Endodermal cell (in vitro differentiated cells): Measurements from ENCODE around the gene SRGAP2. TPM values are rescaled to one million over a fixed set of nuclear protein-coding genes. Genes with fewer than 3 reads are reported as not detected.
"Not testable (repeated sequence)": the region's sequence is repeated elsewhere in the genome, so short reads cannot be mapped to it uniquely, and the experiment has no call there.

Experiments
- DNase-seq: peaks from one replicate; pipeline ENCODE4 v3.0.0-alpha.2; 2017
- H3K27ac ChIP-seq: 2 replicates; pipeline ENCODE4 v1.5.1; 2013; ENCODE audit warnings: mild to moderate bottlenecking, low read depth, low read length, moderate library complexity
- H3K27me3 ChIP-seq: 2 replicates; pipeline ENCODE4 v1.6.1; 2013; ENCODE audit warnings: mild to moderate bottlenecking, low read length, moderate library complexity; ENCODE audit not compliant: insufficient read depth, control insufficient read depth, poor library complexity, severe bottlenecking
- H3K36me3 ChIP-seq: 2 replicates; pipeline ENCODE4 v1.7.0; 2013; ENCODE audit warnings: mild to moderate bottlenecking, low read length, moderate library complexity; ENCODE audit not compliant: control insufficient read depth, insufficient read depth
- H3K4me1 ChIP-seq: one replicate; pipeline ENCODE4 v1.7.0; 2013; ENCODE audit warnings: low read length; ENCODE audit not compliant: control insufficient read depth, insufficient read depth
- H3K4me3 ChIP-seq: 2 replicates; pipeline ENCODE4 v1.5.1; 2013; ENCODE audit warnings: mild to moderate bottlenecking, low read length, moderate library complexity
- H3K9ac ChIP-seq: 2 replicates; pipeline ENCODE4 v1.6.1; 2013; ENCODE audit warnings: mild to moderate bottlenecking, low read length, moderate library complexity; ENCODE audit not compliant: poor library complexity, severe bottlenecking; ENCODE audit errors: extremely low read depth
- H3K9me3 ChIP-seq: 2 replicates; pipeline ENCODE4 v1.6.1; 2013; ENCODE audit warnings: mild to moderate bottlenecking, low read length, moderate library complexity; ENCODE audit not compliant: control insufficient read depth
- H3K27ac Mint-ChIP-seq: 2 replicates; pipeline ENCODE4 v1.8.0; 2020; ENCODE audit warnings: mixed read lengths
- H3K27me3 Mint-ChIP-seq: 2 replicates; pipeline ENCODE4 v1.8.0; 2021; ENCODE audit warnings: mild to moderate bottlenecking, mixed read lengths; ENCODE audit not compliant: insufficient read depth
- H3K36me3 Mint-ChIP-seq: 2 replicates; pipeline ENCODE4 v1.8.0; 2020; ENCODE audit warnings: low read depth, mixed read lengths
- H3K4me1 Mint-ChIP-seq: 2 replicates; pipeline ENCODE4 v1.8.0; 2020; ENCODE audit warnings: mixed read lengths
- H3K4me3 Mint-ChIP-seq: 2 replicates; pipeline ENCODE4 v1.8.0; 2020; ENCODE audit warnings: mild to moderate bottlenecking, moderate library complexity, mixed read lengths
- H3K9me3 Mint-ChIP-seq: 2 replicates; pipeline ENCODE4 v1.8.0; 2020; ENCODE audit warnings: mild to moderate bottlenecking, mixed read lengths
- WGBS, 2 experiments: methylation state at CpG; one replicate each; pipeline versions ENCODE4 v1.1.5 to v1.1.7; 2013; ENCODE audit warnings: missing lambda C conversion rate in 2 of 2, mixed read lengths in 1 of 2; ENCODE audit not compliant: insufficient coverage in 1 of 2, insufficient read length in 1 of 2; 5-methylcytosine and 5-hydroxymethylcytosine counted together
- total RNA-seq, 2 donors: library from RNA; stranded (reverse); fragmentation: NEBNext Ultra II Directional in 1 of 2; extraction: Animal tissue kit (Norgen Biotek cat#: 25700) in 1 of 2; gene quantifications; 2 replicates in 1 of 2; 3 replicates in 1 of 2; pipeline ENCODE4 v1.2.1, GENCODE V29; 2021

SRGAP2 gene
- total RNA-seq, 2 donors from 2014 or later = 112 to 131 TPM

DNA sequence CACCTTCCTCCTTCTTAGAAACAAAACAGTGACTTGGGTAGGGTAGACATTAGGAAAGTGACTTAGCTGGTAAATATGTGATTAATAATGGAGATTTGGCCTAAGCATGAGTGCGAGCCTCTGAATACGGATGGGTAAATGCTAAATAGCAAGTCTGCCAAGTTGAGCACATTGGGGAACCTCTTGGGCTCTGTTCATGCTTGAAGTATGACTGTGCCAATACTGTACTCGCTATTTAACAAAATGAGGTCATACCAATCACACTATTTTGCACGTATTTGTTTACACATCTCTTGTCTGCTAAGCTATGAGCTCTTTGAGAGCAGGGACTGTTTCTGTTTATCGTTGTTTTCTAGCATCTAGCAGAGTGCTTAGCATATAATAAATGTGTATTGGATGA lies 23.5 kb downstream of the SRGAP2 start:
- DNase-seq, H3K4me3 ChIP-seq, H3K4me1 ChIP-seq, H3K9ac ChIP-seq, H3K27ac ChIP-seq, H3K27me3 Mint-ChIP-seq, H3K4me1 Mint-ChIP-seq, H3K36me3 ChIP-seq, H3K27ac Mint-ChIP-seq, H3K27me3 ChIP-seq, H3K4me3 Mint-ChIP-seq, H3K9me3 ChIP-seq, H3K9me3 Mint-ChIP-seq, H3K36me3 Mint-ChIP-seq: not testable (repeated sequence)
- 95% methylated on average over 2 of the region's 5 CpGs; no CpG with 5 or more reads in 1 of the 2 experiments for WGBS, 2 experiments

DNA sequence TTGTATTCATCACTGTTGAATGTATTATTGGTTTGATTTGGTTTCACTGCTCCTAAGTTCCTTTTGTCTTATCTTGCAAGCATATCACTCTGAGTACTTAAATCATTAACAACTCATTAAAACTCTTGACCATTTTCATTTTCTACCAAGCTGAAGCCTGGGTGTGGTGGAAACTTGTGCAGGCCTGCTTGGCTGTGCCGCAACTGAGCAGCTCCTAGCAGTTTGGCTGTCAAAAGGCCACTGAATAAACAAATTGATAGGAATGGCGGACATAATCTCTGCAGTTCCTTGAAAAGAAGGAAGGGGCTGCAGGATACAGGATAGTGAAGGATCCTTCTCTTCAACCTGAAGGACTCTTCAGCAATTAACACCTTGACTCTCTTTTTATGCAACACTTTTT lies 25.9 kb downstream of the SRGAP2 start:
- not testable (repeated sequence) for H3K27ac Mint-ChIP-seq, H3K9me3 Mint-ChIP-seq, H3K36me3 Mint-ChIP-seq

DNA sequence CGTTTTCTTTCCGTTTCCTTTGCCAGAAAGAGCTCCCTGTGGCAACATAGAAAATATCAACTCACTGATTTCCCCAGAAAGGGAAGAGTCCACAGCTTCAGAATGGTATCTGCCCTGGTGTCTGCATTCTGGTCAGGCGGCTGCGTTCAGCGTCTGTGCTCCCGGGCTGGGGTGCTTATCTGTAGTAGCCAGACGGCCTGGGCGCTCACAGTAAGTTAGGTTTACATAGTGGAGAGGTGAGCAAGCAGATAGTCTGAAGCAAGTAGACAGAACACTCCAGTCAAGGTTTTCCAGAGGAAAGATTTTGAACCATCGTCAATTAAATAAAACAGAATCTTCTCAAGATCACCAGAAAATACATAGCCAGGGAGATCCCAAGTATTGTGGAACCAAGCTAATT lies 28.6 kb downstream of the SRGAP2 start:
- H3K27ac Mint-ChIP-seq, H3K27me3 ChIP-seq, H3K36me3 Mint-ChIP-seq, H3K9me3 ChIP-seq, H3K4me1 ChIP-seq, DNase-seq, H3K4me3 Mint-ChIP-seq, H3K36me3 ChIP-seq, H3K9ac ChIP-seq, H3K27me3 Mint-ChIP-seq, H3K27ac ChIP-seq, H3K9me3 Mint-ChIP-seq, H3K4me1 Mint-ChIP-seq, H3K4me3 ChIP-seq: not testable (repeated sequence)
- WGBS, 2 experiments = 98% methylated on average over 6 of the region's 9 CpGs; no CpG with 5 or more reads in 1 of the 2 experiments

More for the DNA sequence above, 25.9 kb downstream of the SRGAP2 start:
- H3K9ac ChIP-seq, H3K4me3 Mint-ChIP-seq, H3K36me3 ChIP-seq, H3K4me1 ChIP-seq, H3K4me3 ChIP-seq, H3K4me1 Mint-ChIP-seq, H3K9me3 ChIP-seq, DNase-seq, H3K27me3 Mint-ChIP-seq, H3K27me3 ChIP-seq, H3K27ac ChIP-seq: not testable (repeated sequence)
- WGBS, 2 experiments = no CpG with 5 or more reads among the region's 2 CpGs

DNA sequence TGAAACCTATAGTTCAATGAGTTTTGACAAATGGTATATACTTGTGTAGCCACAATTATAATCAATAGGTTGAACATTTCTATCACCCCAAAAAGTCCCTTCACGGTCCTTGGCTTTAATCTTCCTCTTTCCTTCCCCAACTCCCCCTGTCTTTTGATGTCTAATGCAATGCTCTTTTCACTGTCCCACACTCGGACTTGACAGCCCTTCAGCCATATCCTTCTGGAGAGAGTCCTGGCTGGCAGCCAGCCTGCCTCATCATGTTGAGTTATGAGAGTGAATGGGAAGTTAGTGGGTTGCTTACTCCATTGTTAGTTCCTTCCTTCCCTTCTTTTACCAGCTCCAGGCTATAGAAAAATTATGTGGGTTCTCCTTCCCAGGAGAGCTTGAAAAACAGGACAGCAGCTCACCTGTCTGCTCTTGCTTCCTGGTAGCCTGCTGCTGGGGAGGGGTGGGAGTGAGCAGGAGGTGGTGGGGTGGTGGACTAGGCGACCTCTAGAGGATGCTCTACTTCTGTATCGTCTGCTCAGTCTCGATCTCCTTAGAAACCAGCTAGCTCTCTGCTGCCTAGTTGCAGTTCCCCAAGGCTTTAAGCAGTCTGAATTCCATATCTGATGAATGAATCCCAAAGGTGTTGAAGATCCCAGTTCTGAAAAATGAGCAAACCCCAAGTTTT lies 29.8 kb downstream of the SRGAP2 start:
- not testable (repeated sequence) for H3K4me3 Mint-ChIP-seq, H3K4me3 ChIP-seq, H3K27ac ChIP-seq, DNase-seq, H3K9ac ChIP-seq, H3K27ac Mint-ChIP-seq, H3K9me3 Mint-ChIP-seq, H3K4me1 ChIP-seq, H3K27me3 Mint-ChIP-seq, H3K36me3 Mint-ChIP-seq, H3K4me1 Mint-ChIP-seq, H3K36me3 ChIP-seq, H3K27me3 ChIP-seq, H3K9me3 ChIP-seq
- 93% methylated on average over 1 of the region's 5 CpGs; no CpG with 5 or more reads in 1 of the 2 experiments for WGBS, 2 experiments

DNA sequence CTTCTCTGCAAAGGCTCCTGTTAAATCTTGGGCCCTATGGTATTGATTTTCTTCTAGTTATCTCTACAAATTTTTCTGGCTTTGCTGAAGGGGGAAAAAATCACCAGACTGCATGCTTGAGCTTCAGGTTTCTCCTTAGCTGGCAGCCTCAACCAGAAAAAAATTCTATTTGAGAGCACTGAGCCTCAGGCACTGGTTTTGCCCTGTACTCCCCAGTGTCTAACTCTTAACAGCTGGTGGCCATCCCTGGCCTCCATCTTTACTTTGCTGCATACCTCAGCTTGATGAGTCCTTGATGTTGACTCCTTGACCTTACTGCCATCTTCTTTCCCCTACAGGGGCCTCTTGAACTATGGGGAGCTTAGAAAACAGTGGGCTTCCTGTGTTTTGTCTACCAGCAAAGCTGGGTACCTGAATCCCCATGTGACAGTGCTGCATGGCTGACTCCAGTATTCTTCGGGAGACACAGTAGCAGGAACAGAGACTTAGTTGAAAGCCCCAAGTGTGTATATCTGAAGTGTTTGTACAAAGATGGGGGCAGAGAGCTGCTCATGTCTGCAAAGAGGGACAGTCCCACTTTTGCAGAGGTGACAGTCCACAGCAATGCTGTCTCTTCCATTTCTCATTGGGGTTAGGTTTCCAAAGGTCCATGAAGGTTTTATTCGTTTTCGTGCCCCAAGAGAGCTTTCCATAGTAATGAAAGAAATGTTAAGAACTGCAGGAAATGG lies 31.0 kb downstream of the SRGAP2 start:
- not testable (repeated sequence) for H3K27me3 ChIP-seq, H3K4me1 Mint-ChIP-seq, H3K4me1 ChIP-seq, H3K9me3 Mint-ChIP-seq, H3K36me3 ChIP-seq, H3K4me3 ChIP-seq, H3K9ac ChIP-seq, H3K27me3 Mint-ChIP-seq, H3K27ac Mint-ChIP-seq, H3K27ac ChIP-seq, H3K4me3 Mint-ChIP-seq, H3K36me3 Mint-ChIP-seq, H3K9me3 ChIP-seq, DNase-seq
- WGBS, 2 experiments = 90% methylated on average over 2 of the region's 3 CpGs; no CpG with 5 or more reads in 1 of the 2 experiments

DNA sequence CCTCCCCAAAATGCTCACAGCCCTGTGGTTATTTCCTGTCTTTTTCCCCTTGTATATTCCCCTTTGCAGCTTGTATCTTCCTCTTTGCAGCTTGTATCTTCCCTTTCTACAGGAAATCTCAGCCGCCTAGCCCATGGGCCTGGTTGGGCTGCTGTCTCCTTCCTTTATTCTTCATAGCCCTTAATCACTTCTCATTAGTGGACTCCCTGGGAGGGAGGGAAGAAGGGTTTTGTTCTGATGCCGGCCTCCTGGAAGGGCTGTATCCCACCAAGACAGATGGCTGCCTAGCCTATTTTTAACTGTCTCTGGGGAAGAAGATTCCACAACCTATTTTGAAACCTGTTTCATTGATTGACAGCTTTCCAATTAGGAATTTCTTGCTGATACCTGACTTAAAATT lies 31.8 kb downstream of the SRGAP2 start:
- H3K4me3 Mint-ChIP-seq, H3K27ac ChIP-seq, H3K27me3 Mint-ChIP-seq, H3K36me3 ChIP-seq, H3K4me1 ChIP-seq, H3K27ac Mint-ChIP-seq, H3K36me3 Mint-ChIP-seq, H3K27me3 ChIP-seq, DNase-seq, H3K4me1 Mint-ChIP-seq, H3K9me3 ChIP-seq, H3K4me3 ChIP-seq, H3K9me3 Mint-ChIP-seq, H3K9ac ChIP-seq: not testable (repeated sequence)
- WGBS, 2 experiments = no CpG with 5 or more reads among the region's 2 CpGs

DNA sequence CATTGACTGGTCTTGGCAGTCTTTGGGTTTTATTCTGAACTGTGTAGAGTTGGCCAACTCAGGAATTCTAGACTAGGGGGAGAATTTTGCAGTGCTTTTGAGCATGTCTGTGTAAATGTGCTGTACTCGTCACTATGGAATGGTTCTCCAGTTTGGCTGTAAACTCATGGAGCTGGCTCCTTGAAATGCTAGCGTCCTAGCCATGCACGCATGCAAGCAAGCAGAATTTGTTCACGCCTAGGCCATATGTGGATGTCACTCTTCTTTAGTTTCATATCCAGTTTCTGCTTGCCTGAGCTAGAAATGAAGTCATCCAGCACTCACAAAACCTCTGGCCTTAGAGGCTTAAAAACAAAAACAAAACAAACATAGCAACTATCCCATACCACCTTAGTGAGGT lies 36.9 kb downstream of the SRGAP2 start:
- H3K27ac Mint-ChIP-seq, H3K9me3 ChIP-seq, H3K9ac ChIP-seq, H3K36me3 Mint-ChIP-seq, H3K36me3 ChIP-seq, H3K4me3 ChIP-seq, H3K9me3 Mint-ChIP-seq, H3K4me1 Mint-ChIP-seq, H3K4me3 Mint-ChIP-seq, DNase-seq, H3K27me3 ChIP-seq, H3K27me3 Mint-ChIP-seq, H3K4me1 ChIP-seq, H3K27ac ChIP-seq: not testable (repeated sequence)
- WGBS, 2 experiments = 94% methylated on average over 4 of the region's 4 CpGs; no CpG with 5 or more reads in 1 of the 2 experiments
